HG03066 (cell line): ENCODE measurements around the gene GALNT13.

Experiments used
- ATAC-seq: cut with Tn5 transposase; IDR thresholded peaks from one replicate; pipeline ENCODE4 v1.9.1; 2021; ENCODE audit warnings: low read depth; ENCODE audit not compliant: unreplicated experiment

Gene GALNT13

GRCh38 chr2:154203206-154203605 is 331.5 kb downstream of the GALNT13 start:
- ATAC-seq, result no peak

- ATAC-seq, result no peak
These were observed 332.2 kb downstream of the GALNT13 start for GRCh38 chr2:154203902-154204301.

GRCh38 chr2:154207288-154208047 is 335.7 kb downstream of the GALNT13 start:
- ATAC-seq, result no peak

- no peak for ATAC-seq
These were observed 352.0 kb downstream of the GALNT13 start for GRCh38 chr2:154223726-154224125.

GRCh38 chr2:154226931-154227330 is 355.2 kb downstream of the GALNT13 start:
- ATAC-seq, result no peak

GRCh38 chr2:154228566-154229280 is 357.0 kb downstream of the GALNT13 start:
- no peak for ATAC-seq

GRCh38 chr2:154229966-154230365 is 358.2 kb downstream of the GALNT13 start:
- ATAC-seq, result no peak

- no peak for ATAC-seq
These were observed 359.3 kb downstream of the GALNT13 start for GRCh38 chr2:154231021-154231420.

- ATAC-seq, result no peak
These were observed 361.5 kb downstream of the GALNT13 start for GRCh38 chr2:154233231-154233630.

GRCh38 chr2:154238252-154238651 is 366.5 kb downstream of the GALNT13 start:
- no peak for ATAC-seq

- no peak for ATAC-seq
These were observed 368.6 kb downstream of the GALNT13 start for GRCh38 chr2:154240316-154240715.

- ATAC-seq, result no peak
These were observed 369.2 kb downstream of the GALNT13 start for GRCh38 chr2:154240921-154241379.

GRCh38 chr2:154242687-154243086 is 371.0 kb downstream of the GALNT13 start:
- no peak for ATAC-seq

- ATAC-seq, result no peak
These were observed 372.0 kb downstream of the GALNT13 start for GRCh38 chr2:154243685-154244084.

GRCh38 chr2:154244932-154245331 is 373.2 kb downstream of the GALNT13 start:
- ATAC-seq, result no peak

GRCh38 chr2:154247503-154247902 is 375.8 kb downstream of the GALNT13 start:
- no peak for ATAC-seq

GRCh38 chr2:154256136-154256535 is 384.4 kb downstream of the GALNT13 start:
- no peak for ATAC-seq

GRCh38 chr2:154259030-154259429 is 387.3 kb downstream of the GALNT13 start:
- no peak for ATAC-seq

- ATAC-seq, result no peak
These were observed 389.8 kb downstream of the GALNT13 start for GRCh38 chr2:154261473-154262027.

GRCh38 chr2:154263206-154263605 is 391.5 kb downstream of the GALNT13 start:
- ATAC-seq, result no peak

GRCh38 chr2:154264024-154264423 is 392.3 kb downstream of the GALNT13 start:
- no peak for ATAC-seq

- no peak for ATAC-seq
These were observed 396.3 kb downstream of the GALNT13 start for GRCh38 chr2:154267983-154268382.
